Lung (tissue), 12 donors: ENCODE data around the gene TTYH2. TPM values are rescaled to one million over a fixed set of nuclear protein-coding genes. Genes with fewer than 3 reads are reported as not detected.

Source experiments
- ATAC-seq: fragments of 200-7000 bp; cut with Tn5 transposase; one replicate; pipeline ENCODE4 v1.9.1; 2020; ENCODE audit warnings: moderate number of reproducible peaks; ENCODE audit not compliant: insufficient read depth, low FRiP score
- DNase-seq, 3 donors: peaks; one replicate each; pipeline ENCODE4 v3.0.0-alpha.2; 2013 to 2017
- H3K27ac ChIP-seq, 2 donors: one replicate each; pipeline ENCODE4 v1.5.1; 2013; ENCODE audit warnings: mild to moderate bottlenecking in 2 of 2, moderate library complexity in 2 of 2, control low read depth in 1 of 2, inconsistent platforms in 1 of 2, low read depth in 1 of 2, low read length in 1 of 2
- H3K27me3 ChIP-seq, 3 donors: one replicate each; pipeline ENCODE4 v1.5.1; 2013; ENCODE audit warnings: low read length in 2 of 3; ENCODE audit not compliant: control insufficient read depth in 3 of 3, insufficient read depth in 3 of 3
- H3K36me3 ChIP-seq, 4 donors: one replicate each; pipeline ENCODE4 v1.5.1; 2013; ENCODE audit warnings: low read length in 4 of 4, mild to moderate bottlenecking in 1 of 4, moderate library complexity in 1 of 4; ENCODE audit not compliant: control insufficient read depth in 4 of 4, insufficient read depth in 4 of 4
- H3K4me1 ChIP-seq, 5 donors: one replicate each; pipeline ENCODE4 v1.5.1; 2013; ENCODE audit warnings: low read length in 5 of 5, mild to moderate bottlenecking in 2 of 5, moderate library complexity in 1 of 5; ENCODE audit not compliant: control insufficient read depth in 5 of 5, insufficient read depth in 5 of 5
- H3K4me3 ChIP-seq: one replicate; pipeline ENCODE4 v1.5.1; 2013; ENCODE audit warnings: mild to moderate bottlenecking, control low read depth, moderate library complexity
- H3K9ac ChIP-seq, 2 donors: one replicate each; pipeline ENCODE4 v1.5.1; 2013; ENCODE audit warnings: low read length in 2 of 2, control low read depth in 1 of 2; ENCODE audit not compliant: insufficient read depth in 1 of 2
- H3K9me3 ChIP-seq, 4 donors: one replicate each; pipeline ENCODE4 v1.5.1; 2013; ENCODE audit warnings: low read length in 3 of 4, mild to moderate bottlenecking in 1 of 4, moderate library complexity in 1 of 4; ENCODE audit not compliant: control insufficient read depth in 4 of 4, insufficient read depth in 3 of 4
- WGBS, 2 donors: extraction: QIAGEN DNeasy Blood & Tissue Kit; methylation state at CpG; one replicate each; pipeline ENCODE4 v1.1.7; 2013; 5-methylcytosine and 5-hydroxymethylcytosine counted together
- polyA plus RNA-seq, 2 donors: library from polyadenylated mRNA; stranded (reverse); fragments of 200-250 nt; gene quantifications; one replicate each; pipeline ENCODE4 v1.2.1, GENCODE V29; 2013
- total RNA-seq, 2 donors: library from RNA; depleted of rRNA in 1 of 2; stranded (reverse); fragments of >200 nt in 1 of 2; gene quantifications; one replicate each; pipeline ENCODE4 v1.2.1, GENCODE V29; 2014 to 2021
- TF ChIP-seq, protein P1 (sequence below): IDR thresholded peaks from 2 replicates; pipeline ENCODE4 v1.5.1; 2012; ENCODE audit warnings: mild to moderate bottlenecking; ENCODE audit errors: control extremely low read depth, extremely low read depth
- donor health status: control.
- donor health status: control.
- donor health status: Bipolar disorder and iron deficiency.
- donor health status: healthy.
- donor health status: DM: yes; HTN: yes; CAD: no.

TTYH2 gene
- total and polyA plus RNA-seq, 4 donors = 2.3 to 10.6 (median 5.4) TPM

DNA sequence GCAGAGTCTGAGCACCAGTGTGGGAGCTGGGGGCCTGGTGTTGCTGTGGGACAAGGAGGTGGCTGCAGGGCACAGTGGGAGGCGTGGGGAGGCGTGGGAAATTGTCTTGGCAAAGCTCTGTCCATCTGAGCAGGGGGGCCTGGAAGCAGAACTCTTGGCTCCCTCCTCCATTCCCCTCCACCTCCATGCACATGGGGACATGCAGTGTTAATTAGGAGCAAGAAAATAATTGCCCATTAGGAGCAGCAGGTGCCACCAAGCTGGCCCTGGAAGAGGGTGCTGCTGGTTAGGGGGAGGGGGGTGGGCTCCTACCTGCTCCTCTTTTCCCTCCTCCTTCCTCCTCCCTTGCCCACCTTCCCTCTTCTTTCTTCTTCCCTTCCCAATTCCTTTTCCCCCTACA is 4.5 kb downstream of the TTYH2 start:
- ATAC-seq (no peak), DNase-seq (no peak)
- 93 to 100% methylated on average over 2 of the region's 2 CpGs for WGBS, 2 donors
- Histone ChIP-seq H3K9me3 (no peaks in the 10 kb centered on the region), H3K4me3 (no peak overlapping the region), H3K36me3 (peaks cover 0 to 3% (median 0%) of the 10 kb centered on the region in 4 donors), H3K9ac (no peak overlapping the region), H3K27ac (no peak overlapping the region), H3K27me3 (no peaks in the 10 kb centered on the region), H3K4me1 (peaks cover 0 to 9% (median 0%) of the 10 kb centered on the region in 5 donors)
- TF ChIP-seq, protein P1, sequence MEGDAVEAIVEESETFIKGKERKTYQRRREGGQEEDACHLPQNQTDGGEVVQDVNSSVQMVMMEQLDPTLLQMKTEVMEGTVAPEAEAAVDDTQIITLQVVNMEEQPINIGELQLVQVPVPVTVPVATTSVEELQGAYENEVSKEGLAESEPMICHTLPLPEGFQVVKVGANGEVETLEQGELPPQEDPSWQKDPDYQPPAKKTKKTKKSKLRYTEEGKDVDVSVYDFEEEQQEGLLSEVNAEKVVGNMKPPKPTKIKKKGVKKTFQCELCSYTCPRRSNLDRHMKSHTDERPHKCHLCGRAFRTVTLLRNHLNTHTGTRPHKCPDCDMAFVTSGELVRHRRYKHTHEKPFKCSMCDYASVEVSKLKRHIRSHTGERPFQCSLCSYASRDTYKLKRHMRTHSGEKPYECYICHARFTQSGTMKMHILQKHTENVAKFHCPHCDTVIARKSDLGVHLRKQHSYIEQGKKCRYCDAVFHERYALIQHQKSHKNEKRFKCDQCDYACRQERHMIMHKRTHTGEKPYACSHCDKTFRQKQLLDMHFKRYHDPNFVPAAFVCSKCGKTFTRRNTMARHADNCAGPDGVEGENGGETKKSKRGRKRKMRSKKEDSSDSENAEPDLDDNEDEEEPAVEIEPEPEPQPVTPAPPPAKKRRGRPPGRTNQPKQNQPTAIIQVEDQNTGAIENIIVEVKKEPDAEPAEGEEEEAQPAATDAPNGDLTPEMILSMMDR = no peak

DNA sequence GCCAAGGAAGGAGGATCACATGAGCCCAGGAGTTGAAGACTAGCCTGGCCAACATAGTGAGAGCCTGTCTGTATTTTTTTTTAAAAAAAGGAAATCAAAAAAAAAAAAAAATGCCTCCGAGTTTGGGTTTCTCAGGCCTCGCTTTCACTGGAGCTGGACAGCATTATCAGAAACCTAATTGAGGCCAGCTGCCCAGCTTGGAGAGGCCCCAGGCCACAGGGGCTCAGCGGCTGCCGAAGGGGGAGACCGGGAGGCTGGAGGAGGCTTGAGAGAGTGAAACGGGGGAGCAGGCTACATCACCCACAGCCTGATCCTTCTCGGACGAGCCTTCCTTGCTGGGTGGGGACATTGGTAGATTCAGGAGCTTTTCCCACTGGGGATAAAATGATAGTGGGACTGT is 5.1 kb downstream of the TTYH2 start:
- Histone ChIP-seq H3K36me3 (peaks cover 0 to 3% (median under 1%) of the 10 kb centered on the region in 4 donors), H3K9ac (no peak overlapping the region), H3K27me3 (no peaks in the 10 kb centered on the region), H3K4me1 (peaks cover 0 to 7% (median 0%) of the 10 kb centered on the region in 5 donors), H3K4me3 (no peak overlapping the region), H3K27ac (no peak overlapping the region), H3K9me3 (no peaks in the 10 kb centered on the region)
- 85% methylated on average over 8 of the region's 8 CpGs for WGBS, 2 donors
- TF ChIP-seq, protein P1 = no peak
- ATAC-seq = no peak
- DNase-seq = peak in 2 of 3 donors; percentile 38 to 56

DNA sequence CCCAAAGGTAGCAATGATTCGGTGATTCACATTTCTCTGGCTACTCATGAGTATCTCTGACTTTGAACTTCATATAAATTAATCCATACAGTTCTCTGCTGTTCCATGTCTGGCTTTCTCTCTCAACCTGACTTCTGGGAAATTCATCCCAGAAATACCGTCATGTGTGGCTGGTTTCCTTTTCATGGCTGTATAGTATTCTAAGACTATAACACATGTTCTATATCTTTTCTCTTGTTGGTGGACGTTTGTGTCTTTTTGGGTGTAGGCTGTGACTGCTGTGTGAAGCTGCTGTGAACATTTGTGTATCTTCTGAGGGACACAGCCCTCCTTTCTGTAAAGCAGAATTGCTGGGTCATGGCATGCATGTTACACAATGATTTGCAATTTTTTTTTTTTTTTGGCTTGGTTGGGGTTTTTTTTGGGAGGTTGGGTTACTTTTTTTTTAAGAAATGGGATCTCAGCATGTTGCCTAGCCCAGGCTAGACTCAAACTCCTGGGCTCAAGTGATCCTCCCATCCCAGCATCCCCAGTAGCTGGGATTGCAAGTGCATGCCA is 6.3 kb downstream of the TTYH2 start:
- Histone ChIP-seq H3K27me3 (no peaks in the 10 kb centered on the region), H3K36me3 (peaks cover 0 to 4% (median 3%) of the 10 kb centered on the region in 4 donors), H3K9me3 (no peaks in the 10 kb centered on the region), H3K4me3 (no peak overlapping the region), H3K9ac (no peak overlapping the region), H3K4me1 (no peaks in the 10 kb centered on the region), H3K27ac (no peak overlapping the region)
- TF ChIP-seq, protein P1 = no peak
- no peak for ATAC-seq
- DNase-seq = no peak
- 74 to 80% methylated on average over 3 of the region's 3 CpGs for WGBS, 2 donors

DNA sequence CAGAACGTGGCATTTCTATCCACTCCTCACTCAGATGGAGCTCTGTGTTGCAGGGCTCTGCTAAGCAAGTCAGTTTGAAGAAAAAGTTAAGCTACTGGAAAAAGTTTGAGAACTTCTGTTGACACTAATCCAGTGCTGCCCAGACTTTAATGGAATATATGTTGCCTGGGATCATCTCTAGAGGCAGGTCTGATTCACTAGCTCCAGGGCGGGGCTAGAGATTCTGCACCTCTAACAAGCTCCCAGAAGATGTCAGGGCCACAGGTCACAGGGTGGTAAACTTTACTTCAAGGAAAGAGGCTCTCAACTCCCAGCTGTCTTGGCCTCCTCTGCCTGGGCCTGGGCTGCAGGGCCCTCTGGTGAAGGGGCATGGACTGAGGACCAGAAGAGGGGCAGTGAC is 6.8 kb downstream of the TTYH2 start:
- H3K9ac ChIP-seq = no peak overlapping the region
- no peak overlapping the region for H3K27ac ChIP-seq
- H3K4me3 ChIP-seq = no peak overlapping the region
- WGBS, 2 donors = 82 to 88% methylated on average over 2 of the region's 2 CpGs
- TF ChIP-seq, protein P1 = no peak
- H3K4me1 ChIP-seq = no peaks in the 10 kb centered on the region
- H3K27me3 ChIP-seq = no peaks in the 10 kb centered on the region
- ATAC-seq (no peak), DNase-seq (no peak)
- peaks cover 0 to 4% (median 3%) of the 10 kb centered on the region in 4 donors for H3K36me3 ChIP-seq
- H3K9me3 ChIP-seq = no peaks in the 10 kb centered on the region
